Bone marrow (tissue), 2 donors: ENCODE data around the gene LGR4.
"Not testable (repeated sequence)": the region's sequence is repeated elsewhere in the genome, so short reads cannot be mapped to it uniquely, and the experiment has no call there.

Experiments used
- DNase-seq, 2 donors: peaks; one replicate each; lab custom pipeline; 2025; lab: John Stamatoyannopoulos, UW

The LGR4 gene

GRCh38 chr11:27459191-27459590 is 13.4 kb downstream of the LGR4 start:
- no peak for DNase-seq

- no peak for DNase-seq
These were observed 14.4 kb downstream of the LGR4 start for GRCh38 chr11:27458182-27458581.

- DNase-seq: no peak
These were observed 15.7 kb downstream of the LGR4 start for GRCh38 chr11:27456795-27457329.

GRCh38 chr11:27456140-27456794 is 16.3 kb downstream of the LGR4 start:
- DNase-seq: no peak

- no peak for DNase-seq
These were observed 16.9 kb downstream of the LGR4 start for GRCh38 chr11:27455667-27456066.

GRCh38 chr11:27453701-27454100 is 18.9 kb downstream of the LGR4 start:
- DNase-seq: no peak

GRCh38 chr11:27452147-27452546 is 20.4 kb downstream of the LGR4 start:
- no peak for DNase-seq

- DNase-seq: no peak
These were observed 21.2 kb downstream of the LGR4 start for GRCh38 chr11:27451244-27451965.

- DNase-seq: not testable (repeated sequence)
These were observed 24.4 kb downstream of the LGR4 start for GRCh38 chr11:27448184-27448540.

- DNase-seq: no peak
These were observed 25.1 kb downstream of the LGR4 start for GRCh38 chr11:27447288-27448183.

- no peak for DNase-seq
These were observed 27.0 kb downstream of the LGR4 start for GRCh38 chr11:27445625-27446024.

- no peak for DNase-seq
These were observed 27.8 kb downstream of the LGR4 start for GRCh38 chr11:27444801-27445215.

- DNase-seq: no peak
These were observed 28.7 kb downstream of the LGR4 start for GRCh38 chr11:27443746-27444507.

- no peak for DNase-seq
These were observed 29.4 kb downstream of the LGR4 start for GRCh38 chr11:27443227-27443626.

GRCh38 chr11:27440090-27440489 is 32.5 kb downstream of the LGR4 start:
- no peak for DNase-seq

GRCh38 chr11:27438595-27438981 is 34.0 kb downstream of the LGR4 start:
- DNase-seq: no peak

GRCh38 chr11:27437829-27438594 is 34.6 kb downstream of the LGR4 start:
- DNase-seq: no peak

GRCh38 chr11:27436916-27437315 is 35.7 kb downstream of the LGR4 start:
- DNase-seq: no peak

- DNase-seq: no peak
These were observed 38.8 kb downstream of the LGR4 start for GRCh38 chr11:27433742-27434141.

- DNase-seq: no peak
These were observed 40.8 kb downstream of the LGR4 start for GRCh38 chr11:27431808-27432207.
